Measurements from ENCODE around the gene EIF2S1. TPM values are rescaled to one million over a fixed set of nuclear protein-coding genes. Genes with fewer than 3 reads are reported as not detected.

The EIF2S1 gene
- total and polyA plus RNA-seq, 4 donors = 32.3 to 84.6 (median 70.1) TPM

DNA sequence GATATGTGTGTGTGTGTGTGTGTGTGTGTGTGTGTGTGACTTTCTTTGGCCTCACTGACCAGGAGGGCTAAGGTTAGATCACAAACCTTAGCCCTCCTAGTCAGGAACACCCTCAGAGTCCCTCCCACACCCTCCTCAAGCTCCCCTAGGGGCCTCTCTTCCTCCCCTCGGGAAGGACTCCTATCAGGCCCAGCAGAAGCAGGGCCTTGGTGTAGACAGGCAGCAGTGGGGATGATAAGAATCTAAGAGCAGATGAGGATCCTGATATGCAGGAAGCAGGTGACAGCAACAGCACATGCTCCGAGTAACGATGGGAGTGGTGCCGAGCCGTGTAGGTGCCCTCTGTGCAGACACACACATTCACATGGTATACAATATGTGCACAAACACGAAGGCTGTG, 31.1 kb downstream of the EIF2S1 start:
- 78% methylated on average over 6 of the region's 6 CpGs for WGBS
- Histone ChIP-seq H3K9me3 (ENCODE audit: control insufficient read depth in 4 of 4, low read length in 3 of 4) (no peaks in the 10 kb centered on the region), H3K4me1 (ENCODE audit: control insufficient read depth in 4 of 4, insufficient read depth in 4 of 4, low read length in 3 of 4) (peaks cover 2 to 12% (median 7%) of the 10 kb centered on the region in 4 donors), H3K9ac (ENCODE audit: low read depth in 1 of 2, low read length in 2 of 2) (no peak overlapping the region), H3K36me3 (ENCODE audit: control insufficient read depth in 4 of 4, insufficient read depth in 3 of 4, low read depth in 1 of 4, low read length in 3 of 4) (peaks cover 0 to 8% (median 2%) of the 10 kb centered on the region in 4 donors), H3K27me3 (ENCODE audit: control insufficient read depth in 4 of 4, insufficient read depth in 4 of 4, low read length in 3 of 4) (no peaks in the 10 kb centered on the region), H3K27ac (ENCODE audit: low read depth in 1 of 2, low read length in 2 of 2) (no peak overlapping the region), H3K4me3 (ENCODE audit: low read depth in 1 of 3, low read length in 3 of 3) (no peak overlapping the region)
- TF ChIP-seq EGR1 (IDR thresholded peaks at IDR 0.05; ENCODE audit: low read depth in 2 of 2) (no peak), HNF4G (IDR thresholded peaks at IDR 0.05) (no peak), FOXA2 (IDR thresholded peaks at IDR 0.05) (no peak), GABPA (IDR thresholded peaks at IDR 0.05 in 1 of 2, conservative IDR thresholded peaks at IDR 0.05 in 1 of 2) (no peak), YY1 (IDR thresholded peaks at IDR 0.05) (no peak), TAF1 (conservative IDR thresholded peaks at IDR 0.05) (no peak), REST (IDR thresholded peaks at IDR 0.05) (no peak), JUND (IDR thresholded peaks at IDR 0.05) (no peak), SP1 (IDR thresholded peaks at IDR 0.05) (no peak), FOXA1 (IDR thresholded peaks at IDR 0.05) (no peak), RAD21 (IDR thresholded peaks at IDR 0.05) (no peak), RXRA (IDR thresholded peaks at IDR 0.05) (no peak), HNF4A (conservative IDR thresholded peaks at IDR 0.05) (no peak), NR2F2 (IDR thresholded peaks at IDR 0.05) (no peak)
- TF ChIP-seq, protein P1, sequence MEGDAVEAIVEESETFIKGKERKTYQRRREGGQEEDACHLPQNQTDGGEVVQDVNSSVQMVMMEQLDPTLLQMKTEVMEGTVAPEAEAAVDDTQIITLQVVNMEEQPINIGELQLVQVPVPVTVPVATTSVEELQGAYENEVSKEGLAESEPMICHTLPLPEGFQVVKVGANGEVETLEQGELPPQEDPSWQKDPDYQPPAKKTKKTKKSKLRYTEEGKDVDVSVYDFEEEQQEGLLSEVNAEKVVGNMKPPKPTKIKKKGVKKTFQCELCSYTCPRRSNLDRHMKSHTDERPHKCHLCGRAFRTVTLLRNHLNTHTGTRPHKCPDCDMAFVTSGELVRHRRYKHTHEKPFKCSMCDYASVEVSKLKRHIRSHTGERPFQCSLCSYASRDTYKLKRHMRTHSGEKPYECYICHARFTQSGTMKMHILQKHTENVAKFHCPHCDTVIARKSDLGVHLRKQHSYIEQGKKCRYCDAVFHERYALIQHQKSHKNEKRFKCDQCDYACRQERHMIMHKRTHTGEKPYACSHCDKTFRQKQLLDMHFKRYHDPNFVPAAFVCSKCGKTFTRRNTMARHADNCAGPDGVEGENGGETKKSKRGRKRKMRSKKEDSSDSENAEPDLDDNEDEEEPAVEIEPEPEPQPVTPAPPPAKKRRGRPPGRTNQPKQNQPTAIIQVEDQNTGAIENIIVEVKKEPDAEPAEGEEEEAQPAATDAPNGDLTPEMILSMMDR (IDR thresholded peaks at IDR 0.05; ENCODE audit: low read depth, low read length, missing input control) = no peak
- TF ChIP-seq, protein P2, sequence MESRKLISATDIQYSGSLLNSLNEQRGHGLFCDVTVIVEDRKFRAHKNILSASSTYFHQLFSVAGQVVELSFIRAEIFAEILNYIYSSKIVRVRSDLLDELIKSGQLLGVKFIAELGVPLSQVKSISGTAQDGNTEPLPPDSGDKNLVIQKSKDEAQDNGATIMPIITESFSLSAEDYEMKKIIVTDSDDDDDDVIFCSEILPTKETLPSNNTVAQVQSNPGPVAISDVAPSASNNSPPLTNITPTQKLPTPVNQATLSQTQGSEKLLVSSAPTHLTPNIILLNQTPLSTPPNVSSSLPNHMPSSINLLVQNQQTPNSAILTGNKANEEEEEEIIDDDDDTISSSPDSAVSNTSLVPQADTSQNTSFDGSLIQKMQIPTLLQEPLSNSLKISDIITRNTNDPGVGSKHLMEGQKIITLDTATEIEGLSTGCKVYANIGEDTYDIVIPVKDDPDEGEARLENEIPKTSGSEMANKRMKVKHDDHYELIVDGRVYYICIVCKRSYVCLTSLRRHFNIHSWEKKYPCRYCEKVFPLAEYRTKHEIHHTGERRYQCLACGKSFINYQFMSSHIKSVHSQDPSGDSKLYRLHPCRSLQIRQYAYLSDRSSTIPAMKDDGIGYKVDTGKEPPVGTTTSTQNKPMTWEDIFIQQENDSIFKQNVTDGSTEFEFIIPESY (IDR thresholded peaks at IDR 0.05) = no peak
- no peak for DNase-seq (ENCODE audit: low spot score)

DNA sequence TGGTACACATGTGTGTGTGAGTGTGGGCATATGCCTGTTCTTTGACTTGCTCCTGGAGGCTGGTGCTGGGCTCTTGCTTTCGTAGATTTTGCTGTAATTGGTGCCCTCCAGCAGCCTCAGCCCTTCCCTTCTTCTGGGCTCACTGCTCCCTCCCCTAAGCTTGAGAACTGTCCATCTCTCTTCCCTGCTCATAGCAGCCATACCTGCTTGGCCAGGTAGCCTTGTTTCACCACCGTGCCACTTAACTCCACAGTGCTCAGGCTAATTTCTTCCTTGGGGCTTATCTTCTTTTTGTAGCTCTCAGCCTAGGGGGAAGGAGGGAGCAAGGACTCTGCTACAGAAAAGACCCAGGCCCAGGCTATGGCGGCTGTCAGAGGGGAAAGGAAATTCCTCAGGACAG, 32.0 kb downstream of the EIF2S1 start:
- no peaks in the 10 kb centered on the region for H3K27me3 ChIP-seq (ENCODE audit: control insufficient read depth in 4 of 4, insufficient read depth in 4 of 4, low read length in 3 of 4)
- no peaks in the 10 kb centered on the region for H3K9me3 ChIP-seq (ENCODE audit: control insufficient read depth in 4 of 4, low read length in 3 of 4)
- DNase-seq (ENCODE audit: low spot score) = no peak
- no peak overlapping the region for H3K27ac ChIP-seq (ENCODE audit: low read depth in 1 of 2, low read length in 2 of 2)
- WGBS = 90% methylated on average over 3 of the region's 3 CpGs
- TF ChIP-seq HNF4A (conservative IDR thresholded peaks at IDR 0.05) = no peak
- no peak for TF ChIP-seq YY1 (IDR thresholded peaks at IDR 0.05)
- TF ChIP-seq SP1 (IDR thresholded peaks at IDR 0.05) = no peak
- TF ChIP-seq JUND (IDR thresholded peaks at IDR 0.05) = no peak
- TF ChIP-seq, protein P3, sequence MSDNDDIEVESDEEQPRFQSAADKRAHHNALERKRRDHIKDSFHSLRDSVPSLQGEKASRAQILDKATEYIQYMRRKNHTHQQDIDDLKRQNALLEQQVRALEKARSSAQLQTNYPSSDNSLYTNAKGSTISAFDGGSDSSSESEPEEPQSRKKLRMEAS (IDR thresholded peaks at IDR 0.05) = no peak
- TF ChIP-seq FOXA1 (IDR thresholded peaks at IDR 0.05) = no peak
- no peak for TF ChIP-seq RXRA (IDR thresholded peaks at IDR 0.05)
- TF ChIP-seq TAF1 (conservative IDR thresholded peaks at IDR 0.05) = no peak
- TF ChIP-seq RAD21 (IDR thresholded peaks at IDR 0.05) = no peak
- no peak for TF ChIP-seq EGR1 (IDR thresholded peaks at IDR 0.05; ENCODE audit: low read depth in 2 of 2)
- H3K9ac ChIP-seq (ENCODE audit: low read depth in 1 of 2, low read length in 2 of 2) = no peak overlapping the region
- no peak overlapping the region for H3K4me3 ChIP-seq (ENCODE audit: low read depth in 1 of 3, low read length in 3 of 3)
- H3K36me3 ChIP-seq (ENCODE audit: control insufficient read depth in 4 of 4, insufficient read depth in 3 of 4, low read depth in 1 of 4, low read length in 3 of 4) = peaks cover 0 to 7% (median under 1%) of the 10 kb centered on the region in 4 donors
- peaks cover 2 to 12% (median 7%) of the 10 kb centered on the region in 4 donors for H3K4me1 ChIP-seq (ENCODE audit: control insufficient read depth in 4 of 4, insufficient read depth in 4 of 4, low read length in 3 of 4)

All from liver (tissue), 9 donors.